ENCODE measurements around the gene SPPL2B.

Gene SPPL2B

DNA sequence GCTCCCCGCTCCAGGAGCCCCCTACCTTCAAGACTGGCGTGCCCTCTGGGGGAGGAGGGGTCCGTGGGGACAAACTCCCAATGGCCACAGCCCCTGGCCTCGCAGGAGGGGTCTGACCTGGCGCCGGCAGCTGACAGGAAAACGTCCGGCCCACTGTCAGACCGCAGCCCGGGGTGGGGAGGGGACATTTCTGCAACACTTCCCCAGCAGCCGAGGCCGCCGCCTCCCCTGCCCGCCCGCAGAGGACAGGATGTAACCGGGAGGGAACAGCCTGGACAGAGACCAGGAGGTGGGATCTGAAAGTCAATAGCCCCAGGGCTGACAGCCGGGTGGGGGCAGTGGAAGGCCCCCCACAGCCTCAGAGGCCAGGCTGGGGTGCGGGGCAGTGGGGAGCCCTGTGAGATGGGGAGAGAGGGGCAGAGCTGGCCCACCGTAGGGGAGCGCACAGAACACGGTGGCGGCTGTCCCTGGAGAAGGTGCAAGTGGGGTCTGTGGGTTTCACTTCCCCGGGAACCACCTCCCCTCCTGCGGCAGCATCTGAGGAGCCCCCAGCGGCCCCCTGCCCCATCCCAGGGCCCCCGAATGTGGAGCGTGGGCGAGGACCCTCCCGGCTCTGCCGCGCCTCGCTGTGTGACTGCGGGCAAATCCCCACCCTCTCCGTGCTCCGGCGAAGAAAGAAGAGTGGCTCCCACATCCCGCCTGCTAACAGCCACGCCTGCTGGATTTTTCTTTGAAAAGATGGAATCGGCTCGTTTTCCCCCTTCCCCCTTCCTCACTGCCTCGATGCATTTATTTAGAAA lies 46.2 kb upstream of the SPPL2B start, which contains the start of gene PEAK3:
TSS of gene PEAK3 (minus strand) at position 114 of the 800 bp plus-strand sequence. CDS start 1,244 bp downstream, outside the sequence.
- Histone ChIP-seq H3K27ac (ENCODE audit: low read length) (no peak within 1 kb of the TSS), H3K4me1 (ENCODE audit: low read length) (no peaks in the 10 kb centered on the region), H3K9ac (ENCODE audit: low read length) (no peak within 1 kb of the TSS), H3K4me3 (ENCODE audit: low read length) (no peak within 1 kb of the TSS), H3K79me2 (ENCODE audit: low read length) (no peaks in the 10 kb centered on the region), H4K20me1 (ENCODE audit: insufficient read depth, low read length) (no peaks in the 10 kb centered on the region), H3K27me3 (replicated peaks; ENCODE audit: insufficient read depth, low read length) (0 out of 2 replicates have a peak, but pooled peaks cover 4% of the 10 kb centered on the region), H3K36me3 (replicated peaks; ENCODE audit: insufficient read depth, low read length) (no peaks in the 10 kb centered on the region), H3K4me2 (ENCODE audit: low read depth, low read length) (no peak within 1 kb of the TSS), H3F3A (ENCODE audit: insufficient read depth, low read length) (no peaks in the 10 kb centered on the region), H3K9me3 (replicated peaks; ENCODE audit: insufficient read depth, low read length) (no peaks in the 10 kb centered on the region), H3K9me2 (replicated peaks; ENCODE audit: insufficient read depth, low read length) (no peaks in the 10 kb centered on the region), H2AFZ (ENCODE audit: low read length) (no peak within 1 kb of the TSS)
- TF ChIP-seq, protein P1, sequence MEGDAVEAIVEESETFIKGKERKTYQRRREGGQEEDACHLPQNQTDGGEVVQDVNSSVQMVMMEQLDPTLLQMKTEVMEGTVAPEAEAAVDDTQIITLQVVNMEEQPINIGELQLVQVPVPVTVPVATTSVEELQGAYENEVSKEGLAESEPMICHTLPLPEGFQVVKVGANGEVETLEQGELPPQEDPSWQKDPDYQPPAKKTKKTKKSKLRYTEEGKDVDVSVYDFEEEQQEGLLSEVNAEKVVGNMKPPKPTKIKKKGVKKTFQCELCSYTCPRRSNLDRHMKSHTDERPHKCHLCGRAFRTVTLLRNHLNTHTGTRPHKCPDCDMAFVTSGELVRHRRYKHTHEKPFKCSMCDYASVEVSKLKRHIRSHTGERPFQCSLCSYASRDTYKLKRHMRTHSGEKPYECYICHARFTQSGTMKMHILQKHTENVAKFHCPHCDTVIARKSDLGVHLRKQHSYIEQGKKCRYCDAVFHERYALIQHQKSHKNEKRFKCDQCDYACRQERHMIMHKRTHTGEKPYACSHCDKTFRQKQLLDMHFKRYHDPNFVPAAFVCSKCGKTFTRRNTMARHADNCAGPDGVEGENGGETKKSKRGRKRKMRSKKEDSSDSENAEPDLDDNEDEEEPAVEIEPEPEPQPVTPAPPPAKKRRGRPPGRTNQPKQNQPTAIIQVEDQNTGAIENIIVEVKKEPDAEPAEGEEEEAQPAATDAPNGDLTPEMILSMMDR (IDR thresholded peaks at IDR 0.05; ENCODE audit: low read length): no peak
- TF ChIP-seq EZH2 (optimal IDR thresholded peaks at IDR 0.05; ENCODE audit: low read depth, low read length) (no peak), EZH2phosphoT487 (IDR thresholded peaks at IDR 0.05; ENCODE audit: low read length) (no peak)
- DNase-seq: no peak

DNA sequence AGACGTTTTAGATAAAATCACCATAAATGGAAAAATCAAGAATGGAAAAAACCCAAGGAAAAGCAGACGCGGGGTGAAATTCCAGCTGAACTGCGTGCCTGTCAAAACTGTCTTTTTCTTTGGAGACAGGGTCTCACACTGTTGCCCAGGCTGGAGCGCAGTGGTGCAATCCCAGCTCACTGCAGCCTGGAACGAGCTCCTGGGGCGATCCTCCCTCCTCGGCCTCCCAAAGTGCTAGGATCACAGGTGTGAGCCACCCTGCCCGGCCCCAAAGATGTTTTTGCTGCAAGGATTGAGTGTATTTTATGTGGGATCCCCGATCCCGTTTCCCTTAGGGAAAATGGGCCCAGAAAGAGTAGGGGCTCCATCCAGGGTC lies 45.6 kb upstream of the SPPL2B start:
- H2AFZ ChIP-seq (ENCODE audit: low read length): no peak overlapping the region
- H3K4me2 ChIP-seq (ENCODE audit: low read depth, low read length): no peak overlapping the region
- no peak overlapping the region for H3K9ac ChIP-seq (ENCODE audit: low read length)
- H3K4me3 ChIP-seq (ENCODE audit: low read length): no peak overlapping the region
- 0 out of 2 replicates have a peak, but pooled peaks cover 4% of the 10 kb centered on the region for H3K27me3 ChIP-seq (replicated peaks; ENCODE audit: insufficient read depth, low read length)
- no peaks in the 10 kb centered on the region for H3K79me2 ChIP-seq (ENCODE audit: low read length)
- no peak overlapping the region for H3K27ac ChIP-seq (ENCODE audit: low read length)
- DNase-seq: no peak
- H4K20me1 ChIP-seq (ENCODE audit: insufficient read depth, low read length): no peaks in the 10 kb centered on the region
- H3K36me3 ChIP-seq (replicated peaks; ENCODE audit: insufficient read depth, low read length): no peaks in the 10 kb centered on the region
- H3K9me2 ChIP-seq (replicated peaks; ENCODE audit: insufficient read depth, low read length): no peaks in the 10 kb centered on the region
- no peaks in the 10 kb centered on the region for H3K4me1 ChIP-seq (ENCODE audit: low read length)
- no peak for TF ChIP-seq EZH2 (optimal IDR thresholded peaks at IDR 0.05; ENCODE audit: low read depth, low read length)
- TF ChIP-seq, protein P1 (IDR thresholded peaks at IDR 0.05; ENCODE audit: low read length): no peak
- no peak for TF ChIP-seq EZH2phosphoT487 (IDR thresholded peaks at IDR 0.05; ENCODE audit: low read length)
- no peaks in the 10 kb centered on the region for H3K9me3 ChIP-seq (replicated peaks; ENCODE audit: insufficient read depth, low read length)
- no peaks in the 10 kb centered on the region for H3F3A ChIP-seq (ENCODE audit: insufficient read depth, low read length)

DNA sequence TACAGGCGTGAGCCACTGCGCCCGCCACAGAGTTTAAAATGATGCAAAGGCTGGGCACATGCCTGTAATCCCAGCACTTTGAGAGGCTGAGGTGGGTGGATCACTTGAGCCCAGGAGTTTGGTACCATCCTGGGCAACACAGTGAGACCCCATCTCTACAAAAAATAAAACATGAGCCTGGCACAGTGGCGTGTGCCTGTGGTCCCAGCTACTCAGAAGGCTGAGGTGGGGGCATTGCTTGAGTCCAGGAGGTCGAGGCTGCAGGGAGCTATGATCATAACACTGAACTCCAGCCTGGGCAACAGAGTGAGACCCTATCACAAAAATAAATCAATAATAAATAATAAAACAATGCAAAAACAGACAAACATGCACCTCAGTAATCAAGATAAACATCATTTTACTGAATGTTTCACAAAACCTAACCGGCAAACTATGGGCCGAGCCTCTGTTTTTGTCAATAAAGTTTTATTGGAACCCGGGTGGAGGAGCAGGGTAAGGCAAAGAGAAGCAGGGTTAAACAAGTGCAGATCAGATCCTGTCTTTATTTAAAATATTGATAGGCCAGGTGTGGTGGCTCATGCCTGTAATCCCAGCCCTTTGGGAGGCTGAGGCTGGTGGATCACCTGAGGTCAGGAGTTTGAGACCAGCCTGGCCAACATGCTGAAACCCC lies 44.5 kb upstream of the SPPL2B start:
- DNase-seq: no peak
- TF ChIP-seq, protein P1 (IDR thresholded peaks at IDR 0.05; ENCODE audit: low read length): no peak
- TF ChIP-seq EZH2phosphoT487 (IDR thresholded peaks at IDR 0.05; ENCODE audit: low read length) (no peak), EZH2 (optimal IDR thresholded peaks at IDR 0.05; ENCODE audit: low read depth, low read length) (no peak)
- H3K4me1 ChIP-seq (ENCODE audit: low read length): peaks cover under 1% of the 10 kb centered on the region; the same call in 1 of the 2 replicates
- 0 out of 2 replicates have a peak, but pooled peaks cover 4% of the 10 kb centered on the region for H3K27me3 ChIP-seq (replicated peaks; ENCODE audit: insufficient read depth, low read length)
- H3K79me2 ChIP-seq (ENCODE audit: low read length): no peaks in the 10 kb centered on the region
- no peak overlapping the region for H3K4me3 ChIP-seq (ENCODE audit: low read length)
- no peak overlapping the region for H3K9ac ChIP-seq (ENCODE audit: low read length)
- H3K36me3 ChIP-seq (replicated peaks; ENCODE audit: insufficient read depth, low read length): no peaks in the 10 kb centered on the region
- H3K27ac ChIP-seq (ENCODE audit: low read length): no peak overlapping the region
- H4K20me1 ChIP-seq (ENCODE audit: insufficient read depth, low read length): no peaks in the 10 kb centered on the region
- H3K4me2 ChIP-seq (ENCODE audit: low read depth, low read length): no peak overlapping the region
- H3K9me2 ChIP-seq (replicated peaks; ENCODE audit: insufficient read depth, low read length): no peaks in the 10 kb centered on the region
- H3F3A ChIP-seq (ENCODE audit: insufficient read depth, low read length): no peaks in the 10 kb centered on the region
- no peaks in the 10 kb centered on the region for H3K9me3 ChIP-seq (replicated peaks; ENCODE audit: insufficient read depth, low read length)
- no peak overlapping the region for H2AFZ ChIP-seq (ENCODE audit: low read length)

Measured in MM.1S (cell line).